Fibroblast of pulmonary artery (primary cell): ENCODE measurements around the gene IQSEC1.

Experiments used
- DNase-seq: peaks from one replicate; pipeline ENCODE4 v3.0.0-alpha.2; 2010; ENCODE audit warnings: low read depth
- H3K4me3 ChIP-seq: replicated peaks from 2 replicates; pipeline ENCODE4 v1.5.1; 2011; ENCODE audit warnings: low read depth, mild to moderate bottlenecking, control low read depth, low read length, moderate library complexity
- TF ChIP-seq, protein P1 (sequence below): IDR thresholded peaks from 2 replicates; pipeline ENCODE4 v1.5.1; 2011; ENCODE audit warnings: mild to moderate bottlenecking, control low read depth, low read length, inconsistent platforms; ENCODE audit errors: missing control alignments

Gene IQSEC1

DNA sequence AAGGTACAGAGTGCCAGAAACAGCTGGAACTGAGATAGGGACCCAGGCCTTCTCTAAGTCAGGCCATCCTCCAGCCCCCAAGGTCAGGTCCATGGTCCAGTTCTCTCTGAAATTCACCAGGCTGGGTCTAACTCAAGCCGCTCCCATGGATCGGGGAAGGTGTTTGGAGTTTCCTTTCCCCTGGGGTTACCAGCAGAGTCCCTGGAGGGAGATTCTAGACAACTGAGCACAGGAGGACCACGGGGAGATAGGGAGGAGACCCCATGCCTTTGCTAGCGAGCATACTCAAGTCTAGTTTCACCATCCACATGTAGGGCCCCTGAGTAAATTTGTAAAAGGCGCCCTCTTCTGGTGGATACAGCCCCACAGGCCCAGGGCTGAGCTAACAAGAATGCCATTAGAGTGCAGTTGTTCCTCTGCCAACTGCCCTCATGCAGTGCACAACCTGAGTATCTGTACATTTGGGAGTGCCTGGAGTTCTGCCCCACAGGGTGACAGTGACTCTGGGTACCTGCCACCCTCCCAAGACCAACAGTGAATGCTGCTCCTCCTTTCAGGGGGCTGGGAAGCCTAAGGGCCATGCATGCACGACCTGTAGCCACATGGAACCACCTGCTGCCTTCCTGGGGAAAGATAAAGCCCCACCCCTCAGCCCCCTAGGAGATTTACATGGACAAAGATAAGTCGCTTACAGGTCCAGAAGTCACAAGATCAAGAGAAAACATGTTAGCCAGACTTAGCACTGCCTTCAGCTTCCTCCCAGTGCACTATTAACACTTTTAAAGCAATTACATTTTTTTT, 89.0 kb downstream of the IQSEC1 start:
- TF ChIP-seq, protein P1, sequence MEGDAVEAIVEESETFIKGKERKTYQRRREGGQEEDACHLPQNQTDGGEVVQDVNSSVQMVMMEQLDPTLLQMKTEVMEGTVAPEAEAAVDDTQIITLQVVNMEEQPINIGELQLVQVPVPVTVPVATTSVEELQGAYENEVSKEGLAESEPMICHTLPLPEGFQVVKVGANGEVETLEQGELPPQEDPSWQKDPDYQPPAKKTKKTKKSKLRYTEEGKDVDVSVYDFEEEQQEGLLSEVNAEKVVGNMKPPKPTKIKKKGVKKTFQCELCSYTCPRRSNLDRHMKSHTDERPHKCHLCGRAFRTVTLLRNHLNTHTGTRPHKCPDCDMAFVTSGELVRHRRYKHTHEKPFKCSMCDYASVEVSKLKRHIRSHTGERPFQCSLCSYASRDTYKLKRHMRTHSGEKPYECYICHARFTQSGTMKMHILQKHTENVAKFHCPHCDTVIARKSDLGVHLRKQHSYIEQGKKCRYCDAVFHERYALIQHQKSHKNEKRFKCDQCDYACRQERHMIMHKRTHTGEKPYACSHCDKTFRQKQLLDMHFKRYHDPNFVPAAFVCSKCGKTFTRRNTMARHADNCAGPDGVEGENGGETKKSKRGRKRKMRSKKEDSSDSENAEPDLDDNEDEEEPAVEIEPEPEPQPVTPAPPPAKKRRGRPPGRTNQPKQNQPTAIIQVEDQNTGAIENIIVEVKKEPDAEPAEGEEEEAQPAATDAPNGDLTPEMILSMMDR = peak; percentile 92
- peak; percentile 78 for DNase-seq
- H3K4me3 ChIP-seq = no peak overlapping the region

DNA sequence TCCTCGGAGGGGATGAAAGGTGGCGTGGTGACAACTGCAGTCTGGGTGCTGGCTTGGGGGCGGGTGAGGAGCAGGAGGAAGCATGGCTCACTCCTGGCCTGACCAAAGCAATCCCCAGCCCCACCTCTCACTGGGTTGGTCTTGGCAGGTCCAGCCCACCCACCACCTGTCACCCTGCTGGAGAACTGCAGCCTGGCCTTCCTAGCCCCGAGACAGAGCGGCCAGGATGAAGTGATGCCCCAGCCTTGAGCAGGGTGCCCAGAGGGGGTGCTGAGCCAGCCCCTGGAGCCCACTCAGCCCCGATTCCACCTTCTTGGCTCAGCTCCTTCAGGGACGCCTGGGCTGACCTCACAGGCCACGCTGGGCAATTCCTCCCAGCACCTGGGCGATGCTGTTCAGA, 89.9 kb downstream of the IQSEC1 start:
- no peak for DNase-seq
- no peak overlapping the region for H3K4me3 ChIP-seq
- TF ChIP-seq, protein P1 = no peak

DNA sequence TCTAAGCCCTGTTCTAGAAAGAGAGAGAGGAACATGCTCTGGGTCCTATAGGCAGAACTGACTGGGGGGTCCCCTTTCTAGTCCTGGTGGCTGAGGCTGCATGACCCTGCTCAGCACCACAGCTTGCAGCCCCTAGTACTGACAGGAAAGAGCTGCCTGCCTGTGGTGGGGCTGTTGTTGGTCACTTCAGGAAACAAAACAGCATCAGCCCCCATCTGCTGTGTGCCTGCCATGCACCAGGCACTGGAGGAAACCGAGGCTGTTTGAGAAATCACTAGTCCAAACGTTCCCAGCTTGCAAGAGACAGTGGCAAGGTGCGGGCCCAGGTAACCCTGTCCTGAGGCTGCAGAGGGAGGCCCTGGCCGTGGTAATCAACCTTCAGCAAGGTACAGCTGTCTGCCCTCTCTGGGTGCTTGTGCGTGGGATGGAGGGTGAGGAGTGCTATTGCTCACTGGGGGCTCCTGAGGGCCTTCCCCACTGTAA, 90.6 kb downstream of the IQSEC1 start:
- TF ChIP-seq, protein P1 = no peak
- no peak overlapping the region for H3K4me3 ChIP-seq
- no peak for DNase-seq

GRCh38 chr3:12981306-12982275, 91.6 kb downstream of the IQSEC1 start:
- TF ChIP-seq, protein P1 = no peak
- DNase-seq = no peak
- H3K4me3 ChIP-seq = no peak overlapping the region

GRCh38 chr3:12980596-12981290, 92.5 kb downstream of the IQSEC1 start:
- DNase-seq = no peak
- TF ChIP-seq, protein P1 = no peak
- no peak overlapping the region for H3K4me3 ChIP-seq

DNA sequence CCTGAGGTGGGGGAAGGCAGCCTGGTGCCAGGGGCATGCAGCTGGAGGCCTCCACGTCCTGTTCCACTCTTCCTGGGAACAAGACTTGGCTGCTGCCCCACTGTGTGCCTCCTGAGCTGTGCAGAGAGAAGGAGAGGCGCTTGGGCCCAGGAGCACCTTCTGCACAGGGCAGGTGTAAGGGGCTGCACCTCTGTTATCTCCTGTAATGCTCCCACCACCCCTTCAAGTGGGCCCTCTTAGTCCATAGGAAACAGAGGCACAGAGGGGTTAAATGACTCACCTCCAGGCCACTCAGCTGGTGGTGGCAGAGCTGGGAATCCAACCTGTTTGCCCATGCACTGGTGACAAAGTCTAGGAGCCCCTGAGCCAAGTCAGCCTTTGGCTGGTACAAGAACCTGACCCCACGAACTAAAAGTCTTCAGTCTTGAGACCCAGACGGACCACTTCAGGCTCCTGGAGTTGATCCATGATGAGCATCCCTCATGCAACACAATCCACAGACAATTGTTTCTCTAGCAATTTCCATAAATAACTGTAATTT, 93.2 kb downstream of the IQSEC1 start:
- H3K4me3 ChIP-seq = no peak overlapping the region
- DNase-seq = no peak
- TF ChIP-seq, protein P1 = no peak
